GM23338 (cell line): ENCODE measurements around the gene SLC30A3.

ENCODE experiments used
- CTCF ChIP-seq, 2 experiments: fragments of 200-600 bp in 1 of 2; sonication (generic) in 1 of 2; conservative IDR thresholded peaks; 2 replicates each; pipeline versions ENCODE4 v1.5.1 to v1.6.1; 2016 to 2017; ENCODE audit warnings: antibody characterized with exemption in 2 of 2, low read depth in 2 of 2, mild to moderate bottlenecking in 2 of 2, moderate library complexity in 1 of 2
- POLR2AphosphoS5 ChIP-seq: IDR thresholded peaks from 2 replicates; pipeline ENCODE4 v1.6.1; 2016; ENCODE audit warnings: antibody characterized with exemption, low read depth

GRCh38 chr2:27284996-27285395 is 22.1 kb upstream of the SLC30A3 start:
- no peak for TF ChIP-seq POLR2AphosphoS5
- no peak for TF ChIP-seq CTCF (conservative IDR thresholded peaks at IDR 0.05; ENCODE audit: low read depth in 2 of 2)
